HG03060 (cell line): ENCODE results near the gene TMEM223.
"Not testable (repeated sequence)": the region's sequence is repeated elsewhere in the genome, so short reads cannot be mapped to it uniquely, and the experiment has no call there.

Experiments used
- ATAC-seq: cut with Tn5 transposase; IDR thresholded peaks from one replicate; pipeline ENCODE4 v1.9.1; 2021; ENCODE audit warnings: low read depth, moderate number of reproducible peaks; ENCODE audit not compliant: unreplicated experiment

TMEM223 gene

GRCh38 chr11:62804310-62805075, 12.7 kb upstream of the TMEM223 start:
- no peak for ATAC-seq

- no peak for ATAC-seq
Measured at GRCh38 chr11:62801071-62801470, 9.3 kb upstream of the TMEM223 start.

DNA sequence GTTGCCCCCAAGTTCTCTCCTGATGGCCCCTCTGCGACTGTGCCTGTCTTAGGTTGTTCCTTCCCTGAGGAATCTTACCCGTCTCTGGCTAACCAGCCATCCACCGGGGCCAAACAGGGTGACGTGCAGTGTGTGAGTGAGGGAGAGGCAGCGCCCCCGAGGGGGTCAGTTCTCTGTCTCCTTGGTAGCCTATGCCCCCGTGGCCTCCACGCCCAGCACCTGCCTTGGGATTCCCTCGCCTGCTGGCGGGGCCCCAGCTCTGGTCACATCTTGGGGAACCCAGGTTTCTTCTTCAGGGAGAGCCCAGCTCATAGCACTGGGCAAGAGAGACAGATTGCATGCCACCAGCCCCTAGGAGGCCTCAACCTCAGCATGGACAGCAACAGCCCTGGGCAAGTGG, 7.7 kb upstream of the TMEM223 start:
- ATAC-seq = no peak

DNA sequence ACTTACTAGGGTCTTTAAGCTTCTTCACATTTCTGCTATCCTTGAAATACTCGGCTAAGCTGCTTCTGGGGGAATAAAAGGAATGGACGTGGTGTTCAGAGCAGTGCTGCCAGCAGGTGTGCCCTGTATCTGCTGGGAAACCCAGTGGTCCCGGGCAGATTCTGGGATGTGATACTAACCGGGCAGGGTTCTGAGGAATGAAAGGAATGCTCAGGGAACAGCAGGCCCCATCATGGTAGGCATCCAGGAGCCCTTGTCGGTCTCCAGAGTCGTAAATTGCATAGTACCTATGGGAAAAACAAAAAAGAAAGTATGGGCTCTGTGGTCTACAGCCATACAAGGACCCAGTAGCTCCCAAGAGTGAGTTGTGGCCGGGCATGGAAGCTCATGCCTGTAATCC, 4.5 kb upstream of the TMEM223 start:
- no peak for ATAC-seq

GRCh38 chr11:62794201-62794775, 2.5 kb upstream of the TMEM223 start:
- no peak for ATAC-seq

- no peak for ATAC-seq
Measured at GRCh38 chr11:62792202-62792575, 383 bp upstream of the TMEM223 start.

- no peak for ATAC-seq
Measured at GRCh38 chr11:62789576-62789975, 2.2 kb downstream of the TMEM223 start.

DNA sequence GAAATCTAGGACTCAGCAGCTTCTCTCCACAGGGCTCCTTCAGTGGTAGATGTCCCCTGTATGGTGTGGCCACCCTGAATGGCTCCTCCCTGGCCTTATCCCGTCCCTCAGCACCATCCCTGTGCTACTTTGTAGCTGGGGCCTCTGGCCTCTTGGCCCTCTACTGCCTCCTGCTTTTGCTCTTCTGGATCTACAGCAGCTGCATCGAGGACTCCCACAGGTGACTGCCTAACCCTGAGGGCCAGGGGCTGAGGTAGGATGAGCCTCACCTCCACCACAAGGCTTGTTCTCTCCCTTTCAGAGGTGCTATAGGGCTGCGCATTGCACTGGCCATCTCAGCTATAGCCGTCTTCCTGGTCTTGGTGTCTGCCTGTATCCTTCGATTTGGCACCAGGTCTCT, 2.8 kb downstream of the TMEM223 start:
- no peak for ATAC-seq

DNA sequence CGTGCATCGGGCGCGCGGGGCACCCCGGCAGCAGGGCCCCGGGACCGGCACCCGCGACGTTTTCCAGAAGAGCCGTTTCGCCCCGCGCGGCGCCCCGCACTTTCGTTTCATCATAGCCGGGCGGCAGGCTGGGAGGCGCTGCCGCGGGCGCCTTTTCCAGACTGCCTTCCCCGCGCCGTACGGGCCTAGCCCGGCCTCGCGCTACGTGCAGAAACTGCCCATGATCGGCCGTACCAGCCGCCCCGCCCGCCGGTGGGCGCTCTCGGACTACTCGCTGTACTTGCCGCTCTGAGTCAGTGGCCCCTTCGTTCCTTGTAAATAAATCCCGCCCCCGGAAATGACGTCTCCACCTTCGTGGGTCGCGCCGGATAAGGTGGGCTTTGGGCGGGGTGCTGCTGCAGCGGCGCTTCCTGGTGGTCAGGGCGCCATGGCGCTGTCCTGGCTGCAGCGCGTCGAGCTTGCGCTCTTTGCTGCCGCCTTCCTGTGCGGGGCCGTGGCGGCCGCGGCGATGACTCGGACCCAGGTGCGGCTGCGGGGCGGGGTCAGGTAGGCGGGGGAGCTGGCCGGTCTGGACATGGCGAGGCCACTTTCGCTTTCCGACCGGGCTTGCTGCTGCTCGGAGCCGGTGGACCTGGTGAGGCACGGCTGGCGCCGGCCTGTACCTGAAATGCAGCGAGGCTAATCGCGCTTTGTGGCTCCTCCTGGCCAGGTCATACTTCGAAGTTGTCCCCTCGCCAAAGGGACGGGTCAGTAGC, 4.6 kb downstream of the TMEM223 start, which contains the start of gene TMEM179B:
TMEM179B (plus strand) TSS at position 398 of the 755 bp plus-strand sequence; CDS start at position 428, 30 bp downstream.
- ATAC-seq = peak; percentile 39

GRCh38 chr11:62786318-62787004, 5.3 kb downstream of the TMEM223 start:
- no peak for ATAC-seq

GRCh38 chr11:62782753-62783152, 9.1 kb downstream of the TMEM223 start:
- ATAC-seq = no peak

GRCh38 chr11:62778441-62778840, 13.4 kb downstream of the TMEM223 start:
- no peak for ATAC-seq

- no peak for ATAC-seq
Measured at GRCh38 chr11:62777389-62777788, 14.4 kb downstream of the TMEM223 start.

DNA sequence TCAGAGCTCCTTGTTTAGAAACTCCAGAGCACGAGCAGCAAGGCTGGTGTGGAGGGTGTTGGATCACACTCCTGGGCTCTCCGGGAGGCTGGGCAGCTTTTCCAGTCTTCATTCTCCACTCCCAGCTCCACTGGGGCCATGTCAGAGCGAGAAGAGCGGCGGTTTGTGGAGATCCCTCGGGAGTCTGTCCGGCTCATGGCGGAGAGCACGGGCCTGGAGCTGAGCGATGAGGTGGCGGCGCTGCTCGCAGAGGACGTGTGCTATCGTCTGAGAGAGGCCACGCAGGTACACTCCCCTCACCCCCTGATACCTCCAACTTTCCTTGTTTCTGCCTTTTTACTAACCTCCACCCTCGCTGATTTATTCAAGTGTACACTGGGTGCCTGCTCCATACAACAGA, 16.2 kb downstream of the TMEM223 start:
- ATAC-seq = no peak

- ATAC-seq = no peak
Measured at GRCh38 chr11:62774407-62774806, 17.4 kb downstream of the TMEM223 start.

- peak; percentile 69 for ATAC-seq
Measured at GRCh38 chr11:62771144-62772021, 20.4 kb downstream of the TMEM223 start, which contains the start of gene TAF6L. TAF6L (plus strand) TSS chr11:62771396; CDS start chr11:62775784, 4,388 bp downstream.

DNA sequence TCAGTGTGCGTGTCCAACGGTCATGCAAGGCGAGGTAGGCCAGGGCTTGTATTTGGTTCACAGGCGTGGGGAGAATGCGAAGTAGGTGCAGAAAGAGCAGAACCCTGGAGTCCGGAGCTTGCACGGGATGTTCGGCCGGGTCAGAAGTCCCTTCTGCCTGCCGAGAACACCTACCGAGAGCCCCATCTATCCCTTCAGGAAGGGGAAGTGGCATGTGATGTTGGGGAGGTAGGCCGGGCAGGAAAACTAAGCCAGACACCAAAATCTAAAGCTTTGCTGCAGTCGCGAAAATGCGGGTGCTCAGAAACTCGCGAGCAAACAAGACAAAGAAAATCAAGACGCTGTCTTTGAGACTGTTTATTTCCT, 21.0 kb downstream of the TMEM223 start:
- no peak for ATAC-seq

- ATAC-seq = not testable (repeated sequence)
Measured at GRCh38 chr11:62760867-62761227, 31.0 kb downstream of the TMEM223 start.

GRCh38 chr11:62757846-62758788, 33.7 kb downstream of the TMEM223 start:
- ATAC-seq = no peak
